Measurements from ENCODE around the gene KCTD3. TPM values are rescaled to one million over a fixed set of nuclear protein-coding genes. Genes with fewer than 3 reads are reported as not detected.

KCTD3 gene
- total RNA-seq, 1 donor from 2014 or later: 53.4 TPM

DNA sequence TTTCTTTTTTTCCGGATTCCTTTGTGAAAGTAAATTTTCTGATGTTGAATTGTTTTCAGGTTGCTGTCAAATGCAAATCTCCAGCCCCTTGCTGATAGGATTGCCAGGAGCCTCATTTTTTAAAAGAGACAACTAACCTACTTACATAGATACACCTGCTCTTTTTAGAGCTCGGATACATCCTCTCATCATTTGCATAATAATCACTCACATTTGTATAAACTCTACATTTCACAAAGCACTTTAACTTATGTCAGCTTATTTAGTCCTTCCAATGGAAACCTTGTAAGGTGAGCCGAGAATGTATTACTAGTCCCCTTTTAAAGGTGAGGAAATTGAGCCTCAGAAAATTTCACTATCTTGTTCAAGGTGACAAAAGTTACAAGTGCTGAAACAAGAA, 84.8 kb downstream of the KCTD3 start:
- DNase-seq (ENCODE audit: low spot score): no peak

DNA sequence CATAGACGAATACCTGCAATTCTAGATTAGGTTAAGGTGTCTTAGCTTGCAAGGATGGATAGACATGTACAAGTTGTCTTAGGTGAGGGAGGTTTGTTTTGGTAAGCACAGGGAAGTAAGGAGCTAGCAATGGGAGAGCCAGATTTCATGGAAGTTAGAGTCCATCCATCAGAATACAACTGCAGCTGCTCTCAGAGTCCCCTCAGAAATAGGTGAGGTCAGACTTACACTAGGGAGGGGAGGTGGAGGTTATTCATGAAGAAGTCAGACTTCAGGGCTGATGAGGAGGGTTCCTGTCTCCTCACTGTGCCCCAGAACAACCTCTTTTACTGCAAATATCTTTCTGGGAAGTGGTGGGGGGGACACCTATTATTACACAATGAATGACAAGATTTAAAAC, 85.3 kb downstream of the KCTD3 start:
- DNase-seq (ENCODE audit: low spot score): no peak

DNA sequence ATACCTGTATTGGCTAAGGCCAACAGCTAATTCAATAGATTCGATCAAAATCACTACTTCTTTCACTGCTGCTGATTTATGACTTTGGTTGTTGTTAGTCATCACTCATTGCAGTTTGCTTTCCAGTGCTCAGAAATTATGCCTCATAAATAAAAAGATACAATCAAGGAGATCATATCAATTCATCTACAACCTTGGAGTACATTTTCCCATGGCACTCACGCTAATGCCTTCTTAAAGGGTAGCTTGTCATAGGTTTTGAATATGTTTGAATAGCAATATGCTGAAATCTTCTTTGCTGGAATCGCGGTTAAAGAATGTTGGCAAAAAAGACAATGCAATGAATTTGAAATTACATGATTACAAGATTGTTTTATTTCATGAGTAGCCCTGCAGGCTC, 89.9 kb downstream of the KCTD3 start:
- DNase-seq (ENCODE audit: low spot score): no peak

DNA sequence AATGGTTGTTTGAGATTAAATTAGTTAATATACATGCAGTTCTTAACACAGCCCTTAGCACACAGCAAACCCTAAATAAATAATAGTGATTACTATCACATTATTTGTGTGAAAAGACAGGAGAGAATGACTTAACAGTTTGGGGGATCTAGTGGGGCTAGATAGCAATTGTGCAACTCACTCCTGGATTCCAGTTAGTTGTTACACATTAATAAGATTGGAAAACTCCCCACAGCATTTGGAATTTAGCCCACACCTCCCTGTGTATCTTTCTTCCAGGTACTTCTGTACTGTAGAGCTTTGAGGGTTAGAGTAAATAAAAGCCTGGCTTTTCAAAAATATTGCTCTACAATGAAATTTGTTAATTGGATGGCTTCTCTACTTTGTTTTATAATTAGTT, 93.2 kb downstream of the KCTD3 start:
- no peak for DNase-seq (ENCODE audit: low spot score)

DNA sequence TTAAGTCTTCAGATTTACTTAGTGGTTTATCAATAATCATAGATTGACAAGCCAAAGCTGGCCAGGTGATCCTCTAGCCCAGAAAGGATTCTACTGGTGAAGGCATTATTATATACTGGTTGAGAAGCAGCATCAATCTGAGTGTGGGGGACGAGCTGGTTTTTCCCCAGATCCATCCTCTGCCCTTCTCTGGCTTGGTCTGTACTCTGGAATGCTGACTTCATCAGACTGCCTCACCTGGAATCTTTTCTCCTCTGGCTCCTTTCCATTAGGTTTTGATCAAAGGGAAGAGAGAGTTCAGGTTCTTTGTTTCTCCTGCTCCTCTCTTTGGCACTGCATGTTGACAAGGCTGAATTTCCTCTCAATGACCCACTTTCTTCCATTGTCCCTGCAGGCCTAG, 93.9 kb downstream of the KCTD3 start:
- DNase-seq (ENCODE audit: low spot score): no peak

- no peak for DNase-seq (ENCODE audit: low spot score)
Observed at GRCh38 chr1:215665215-215665614, 98.1 kb downstream of the KCTD3 start.

- DNase-seq (ENCODE audit: low spot score): no peak
Observed at GRCh38 chr1:215667761-215668160, 100.7 kb downstream of the KCTD3 start.

- peak; percentile 33 for DNase-seq (ENCODE audit: low spot score)
Observed at GRCh38 chr1:215669806-215670491, 102.8 kb downstream of the KCTD3 start.
